A673 (cell line): Measurements from ENCODE around the gene SF3B1. TPM values are rescaled to one million over a fixed set of nuclear protein-coding genes. Genes with fewer than 3 reads are reported as not detected.

Experiments used
- BruUV-seq: library from RNA; stranded (reverse); fragments of 400-500 nt; replicated peaks from 2 replicates; lab custom pipeline; 2021; lab: Mats Ljungman, UMichigan
- CTCF ChIA-PET: fragments of 300-600 bp; sonication (Branson Sonifier 250); formaldehyde crosslinking; loops from one replicate; lab custom pipeline; 2022; ENCODE audit warnings: antibody characterized with exemption; lab: Charles Lee
- POLR2A ChIA-PET: fragments of 300-600 bp; sonication (Branson Sonifier 250); formaldehyde crosslinking; loops from one replicate; lab custom pipeline; 2022; ENCODE audit warnings: antibody characterized with exemption; ENCODE audit not compliant: low non-redundant PET; lab: Charles Lee
- DNase-seq: peaks from one replicate; pipeline ENCODE4 v3.0.0-alpha.2; 2015; ENCODE audit warnings: low spot score
- H3K27ac ChIP-seq: fragments of 200-600 bp; sonication (generic); 2 replicates; pipeline ENCODE4 v1.5.1; 2016; ENCODE audit warnings: mixed run types, low read depth, mild to moderate bottlenecking, mixed read lengths, antibody characterized with exemption, low read length; ENCODE audit not compliant: poor library complexity, severe bottlenecking
- H3K27me3 ChIP-seq: fragments of 200-600 bp; sonication (generic); replicated peaks from 2 replicates; pipeline ENCODE4 v1.6.1; 2017; ENCODE audit warnings: mixed run types, low read depth, mild to moderate bottlenecking, mixed read lengths, antibody characterized with exemption, low read length; ENCODE audit not compliant: insufficient read depth, poor library complexity
- H3K36me3 ChIP-seq: fragments of 200-600 bp; sonication (generic); 2 replicates; pipeline ENCODE4 v1.6.1; 2016; ENCODE audit warnings: mixed run types, mild to moderate bottlenecking, mixed read lengths, antibody characterized with exemption, low read length; ENCODE audit not compliant: insufficient read depth, poor library complexity, severe bottlenecking
- H3K4me1 ChIP-seq: fragments of 200-600 bp; sonication (generic); 2 replicates; pipeline ENCODE4 v1.6.1; 2017; ENCODE audit warnings: mixed run types, mild to moderate bottlenecking, mixed read lengths, antibody characterized with exemption, low read length; ENCODE audit not compliant: insufficient read depth, poor library complexity, severe bottlenecking
- H3K4me3 ChIP-seq: fragments of 200-600 bp; sonication (generic); 2 replicates; pipeline ENCODE4 v1.5.1; 2016; ENCODE audit warnings: low read depth, mixed run types, mild to moderate bottlenecking, mixed read lengths, low read length; ENCODE audit not compliant: poor library complexity, severe bottlenecking
- H3K9me3 ChIP-seq: fragments of 200-600 bp; sonication (generic); 2 replicates; pipeline ENCODE4 v1.6.1; 2016; ENCODE audit warnings: mixed run types, low read depth, mild to moderate bottlenecking, mixed read lengths, antibody characterized with exemption, low read length; ENCODE audit not compliant: poor library complexity, severe bottlenecking
- CTCF ChIP-seq: fragments of 300-800, 200-600 bp; sonication (generic); conservative IDR thresholded peaks from 2 replicates; pipeline ENCODE4 v1.5.1; 2017; ENCODE audit warnings: low read depth, mild to moderate bottlenecking, antibody characterized with exemption, low read length, moderate library complexity, mixed read lengths
- EZH2 ChIP-seq: fragments of 200-600 bp; sonication (generic); IDR thresholded peaks from 2 replicates; pipeline ENCODE4 v1.6.1; 2017; ENCODE audit warnings: borderline replicate concordance, low read depth, mild to moderate bottlenecking, mixed read lengths, antibody characterized with exemption, low read length; ENCODE audit not compliant: poor library complexity, severe bottlenecking
- intact Hi-C: fragments of 100-400 bp; cut with micrococcal nuclease; formaldehyde crosslinking; loops from one replicate; pipeline ENCODE4 v1.10.0; 2022; ENCODE audit not compliant: unreplicated experiment
- total RNA-seq: library from RNA; stranded (reverse); gene quantifications from 2 replicates; pipeline ENCODE4 v1.2.3, GENCODE V29; 2021

Gene SF3B1
- total RNA-seq, 1 experiment from 2014 or later, result 287 TPM

GRCh38 chr2:197454923-197455322, 20.1 kb upstream of the SF3B1 start:
- TF ChIP-seq CTCF, result no peak
- no peak for TF ChIP-seq EZH2
- no TSS peak for BruUV-seq
- Histone ChIP-seq H3K36me3 (peaks cover under 1% of the 10 kb centered on the region), H3K4me3 (peak overlapping the region; percentile 86), H3K9me3 (no peaks in the 10 kb centered on the region), H3K27ac (no peak overlapping the region), H3K27me3 (no peaks in the 10 kb centered on the region), H3K4me1 (no peaks in the 10 kb centered on the region)
- DNase-seq, result no peak
- intact Hi-C loops, result no loop called here
- POLR2A ChIA-PET, result no interaction called here
- CTCF ChIA-PET, result no interaction called here

DNA sequence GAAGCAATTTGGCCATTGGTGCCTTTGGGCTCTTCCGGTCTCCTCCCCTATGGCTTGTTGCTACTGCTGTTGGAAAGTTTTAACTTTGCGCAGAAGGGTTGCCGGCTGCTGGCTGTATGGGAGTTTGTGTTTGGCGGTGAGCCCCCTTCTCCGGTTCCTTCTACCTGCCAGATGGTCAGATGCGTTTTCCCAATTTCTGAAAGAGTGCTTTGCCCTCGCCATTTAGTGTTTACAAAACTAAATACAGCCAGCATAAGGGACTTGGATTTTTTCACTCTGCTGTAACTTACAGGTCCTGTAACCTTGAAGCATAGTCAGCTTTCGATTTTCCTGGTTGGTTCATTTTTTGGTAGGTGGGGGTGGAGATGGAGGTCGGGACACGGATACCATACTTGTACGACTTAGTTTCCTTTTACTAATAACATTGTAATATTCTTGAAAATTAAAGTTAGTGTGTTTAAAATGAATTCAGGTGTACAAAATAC, 19.1 kb upstream of the SF3B1 start:
- ChIA-PET POLR2A (no interaction called here), CTCF (no interaction called here)
- Histone ChIP-seq H3K36me3 (no peaks in the 10 kb centered on the region), H3K27ac (peak overlapping the region; percentile 92), H3K4me3 (peak overlapping the region; percentile 86), H3K9me3 (no peaks in the 10 kb centered on the region), H3K27me3 (no peaks in the 10 kb centered on the region), H3K4me1 (no peaks in the 10 kb centered on the region)
- no peak for DNase-seq
- no peak for TF ChIP-seq EZH2
- TF ChIP-seq CTCF, result no peak
- intact Hi-C loops, result loop anchor here (2.0 kb wide), 1 partner anchor 47 kb away; the partner anchor contains the start of gene HSPE1
- no TSS peak for BruUV-seq

GRCh38 chr2:197453123-197453913, 18.5 kb upstream of the SF3B1 start, which contains the start of gene COQ10B:
Gene COQ10B, plus strand, starts transcription at chr2:197453552. Its CDS starts 9 bp downstream, at chr2:197453561.
- ChIA-PET CTCF (interaction anchor here (0.8 to 0.9 kb wide), 2 partner anchors 18 to 47 kb away, joined by 3 read pairs; partner anchors contain the start of genes HSPD1, HSPE1 and SF3B1), POLR2A (interaction anchor here (0.6 kb wide), 1 partner anchor 18 kb away, joined by 4 read pairs; the partner anchor contains the start of gene SF3B1)
- TF ChIP-seq CTCF (peak; percentile 49), EZH2 (no peak)
- intact Hi-C loops, result loop anchor here (2.0 kb wide), 1 partner anchor 47 kb away; the partner anchor contains the start of gene HSPE1
- Histone ChIP-seq H3K36me3 (no peaks in the 10 kb centered on the region), H3K9me3 (no peaks in the 10 kb centered on the region), H3K4me3 (peak within 1 kb of the TSS; percentile 86), H3K27ac (peak within 1 kb of the TSS; percentile 92), H3K4me1 (no peaks in the 10 kb centered on the region), H3K27me3 (no peaks in the 10 kb centered on the region)
- BruUV-seq, result no TSS peak
- peak; percentile 99 for DNase-seq
